OCI-M1 (cell line): ENCODE data around the gene BBS9.

Experiments
- DNase-seq: peaks from one replicate; lab custom pipeline; 2025; lab: John Stamatoyannopoulos, UW

The BBS9 gene

DNA sequence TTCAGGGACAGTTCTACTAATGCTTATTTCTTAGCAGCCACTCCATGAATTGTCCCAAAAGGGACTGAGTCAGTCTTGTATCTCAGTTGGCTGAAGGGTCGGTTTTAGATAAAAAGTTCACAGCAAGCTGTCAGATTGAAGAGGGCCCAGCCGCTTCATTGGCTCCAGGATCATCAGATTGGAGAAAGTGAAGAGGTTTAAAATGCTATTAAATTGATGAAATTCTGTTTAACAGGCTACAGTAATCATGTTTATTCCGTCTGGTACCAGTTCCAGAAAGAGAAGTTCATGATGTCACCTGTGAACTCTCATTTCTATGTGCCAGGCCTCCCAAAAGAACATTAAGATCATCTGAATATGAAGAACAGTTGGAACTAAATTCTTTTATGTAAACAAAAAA is 481.6 kb downstream of the BBS9 start:
- DNase-seq = no peak

DNA sequence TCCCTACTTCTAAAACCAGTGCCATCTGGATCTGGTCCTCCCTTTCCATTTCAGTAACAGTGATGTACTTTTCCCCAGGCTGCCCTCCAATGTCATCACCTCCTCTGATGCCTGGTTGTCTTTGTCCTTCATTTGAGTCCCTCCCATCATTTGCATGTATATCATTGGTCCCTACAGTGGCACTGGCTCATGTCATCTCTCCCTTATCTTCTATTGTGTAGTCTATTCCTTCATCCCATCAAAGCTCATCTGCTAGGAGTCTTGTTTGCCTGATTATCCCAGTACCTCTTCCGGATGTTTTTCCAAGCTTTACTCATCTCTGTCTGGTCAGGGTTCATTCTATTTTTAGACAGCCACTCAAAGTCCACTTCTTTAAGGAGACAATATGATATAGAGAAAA is 483.1 kb downstream of the BBS9 start:
- DNase-seq = no peak

GRCh38 chr7:33614357-33615117 is 485.2 kb downstream of the BBS9 start:
- DNase-seq = no peak

DNA sequence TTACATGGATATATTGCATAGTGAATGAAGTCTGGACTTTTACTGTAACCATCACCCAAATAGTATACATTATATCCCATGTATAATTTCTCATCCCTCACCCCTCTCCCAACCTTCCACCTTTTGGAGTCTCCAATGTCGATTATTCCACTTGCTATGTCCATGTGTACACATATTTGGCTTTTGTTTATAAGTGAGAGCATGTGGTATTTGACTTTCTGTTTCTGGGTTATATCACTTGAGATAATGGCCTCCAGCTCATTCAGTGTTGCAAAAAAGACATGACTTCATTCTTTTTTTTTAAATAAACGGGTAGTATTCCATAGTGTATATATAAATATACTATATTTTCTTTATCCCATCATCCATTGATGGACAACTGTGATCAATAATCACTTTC is 487.4 kb downstream of the BBS9 start:
- no peak for DNase-seq

DNA sequence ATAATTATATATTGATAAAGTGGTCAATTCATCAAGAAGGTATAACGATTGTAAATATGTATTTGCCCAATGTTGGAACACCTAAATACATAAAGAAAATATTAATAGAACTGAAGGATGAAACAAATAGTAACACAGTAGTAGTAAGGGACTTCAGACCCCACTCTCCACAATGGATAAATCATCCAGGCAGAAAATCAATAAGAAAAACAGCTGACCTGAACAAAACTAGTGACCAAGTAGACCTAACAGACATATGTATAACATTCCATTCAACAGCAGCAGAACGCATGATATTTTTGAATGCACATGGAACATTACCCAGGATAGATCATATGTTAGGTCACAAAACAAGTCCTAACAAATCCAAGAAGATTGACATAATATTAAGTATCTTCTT is 489.9 kb downstream of the BBS9 start:
- no peak for DNase-seq

- no peak for DNase-seq
Measured at GRCh38 chr7:33623267-33623666, 493.9 kb downstream of the BBS9 start.

- no peak for DNase-seq
Measured at GRCh38 chr7:33624215-33624614, 494.9 kb downstream of the BBS9 start.

GRCh38 chr7:33626869-33627268 is 497.5 kb downstream of the BBS9 start:
- no peak for DNase-seq

DNA sequence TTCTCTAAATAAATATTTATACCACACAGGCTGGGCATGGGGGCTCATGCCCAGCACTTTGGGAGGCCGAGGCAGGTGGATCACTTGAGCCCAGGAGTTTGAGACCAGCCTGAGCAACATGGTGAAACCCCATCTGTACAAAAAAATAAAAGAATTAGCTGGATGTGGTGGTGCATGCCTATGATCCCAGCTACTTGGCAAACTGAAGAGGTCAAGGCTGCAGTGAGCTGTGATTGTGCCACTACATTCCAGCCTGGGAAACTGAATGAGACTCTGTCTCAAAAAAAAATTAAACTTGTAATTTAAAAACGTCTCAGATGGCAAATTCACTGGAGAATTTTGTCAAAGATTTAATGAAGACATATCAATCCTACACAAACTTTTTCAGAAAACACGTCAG is 498.4 kb downstream of the BBS9 start:
- no peak for DNase-seq

- DNase-seq = no peak
Measured at GRCh38 chr7:33628894-33629293, 499.5 kb downstream of the BBS9 start.

DNA sequence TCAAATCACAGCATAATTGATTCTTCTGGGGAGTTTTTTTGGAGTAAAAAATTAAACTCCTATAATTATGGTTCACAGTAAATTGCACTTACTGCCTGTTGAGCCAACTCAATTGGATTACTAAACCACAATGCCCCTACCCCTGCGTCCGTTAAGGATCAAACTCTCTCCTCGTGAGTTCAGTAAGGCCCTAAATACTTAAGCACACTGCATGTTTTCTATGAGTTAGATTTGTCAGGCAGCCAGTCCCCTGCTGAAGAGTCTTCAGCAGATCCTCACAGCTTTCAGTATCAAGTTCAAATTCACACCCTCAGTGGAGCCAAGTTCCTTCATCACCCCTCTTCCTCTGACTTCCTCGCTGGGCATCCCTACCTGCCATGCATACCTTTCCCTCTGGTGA is 501.0 kb downstream of the BBS9 start:
- no peak for DNase-seq

GRCh38 chr7:33632322-33632721 is 503.0 kb downstream of the BBS9 start:
- DNase-seq = no peak

- no peak for DNase-seq
Measured at GRCh38 chr7:33632840-33633525, 503.6 kb downstream of the BBS9 start.

DNA sequence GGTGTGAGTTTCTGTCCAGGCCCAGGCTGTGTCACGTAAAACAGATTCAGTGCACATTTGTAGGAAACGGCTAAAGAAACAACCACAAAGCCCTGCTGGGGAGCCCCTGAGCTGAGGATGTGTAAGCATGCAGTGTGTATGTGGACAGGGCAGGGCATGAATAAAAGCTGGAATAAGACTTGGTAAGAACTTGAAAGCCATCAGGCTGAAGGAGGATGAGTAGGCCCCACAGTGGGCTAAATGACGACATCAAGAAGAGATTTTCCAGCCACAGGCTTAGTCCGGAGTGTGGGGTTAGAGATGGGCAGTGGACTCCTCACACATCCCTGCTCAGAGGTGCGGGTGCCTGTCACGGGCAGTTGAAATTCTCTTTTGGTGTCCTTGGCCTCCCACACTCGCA is 505.2 kb downstream of the BBS9 start:
- DNase-seq = no peak

DNA sequence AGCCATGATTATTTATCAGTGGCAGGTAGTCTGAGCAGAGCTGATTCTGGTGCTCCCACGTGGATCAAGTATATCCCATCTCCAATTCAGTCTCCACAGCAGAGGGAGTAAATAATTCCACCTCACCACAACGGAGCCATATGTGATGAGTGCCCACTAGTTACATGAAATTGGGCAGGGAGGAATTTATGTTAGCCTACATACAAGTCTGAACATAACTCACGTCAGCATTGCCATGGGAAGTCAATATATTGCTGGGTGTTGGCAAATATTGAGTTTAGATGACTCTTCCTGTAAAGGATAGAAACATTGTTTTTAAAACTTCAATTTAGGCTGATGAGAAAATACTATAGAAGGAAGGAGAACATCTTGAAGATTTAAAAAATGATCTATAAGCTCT is 507.0 kb downstream of the BBS9 start:
- DNase-seq = no peak

GRCh38 chr7:33639552-33640197 is 510.3 kb downstream of the BBS9 start:
- DNase-seq = no peak

DNA sequence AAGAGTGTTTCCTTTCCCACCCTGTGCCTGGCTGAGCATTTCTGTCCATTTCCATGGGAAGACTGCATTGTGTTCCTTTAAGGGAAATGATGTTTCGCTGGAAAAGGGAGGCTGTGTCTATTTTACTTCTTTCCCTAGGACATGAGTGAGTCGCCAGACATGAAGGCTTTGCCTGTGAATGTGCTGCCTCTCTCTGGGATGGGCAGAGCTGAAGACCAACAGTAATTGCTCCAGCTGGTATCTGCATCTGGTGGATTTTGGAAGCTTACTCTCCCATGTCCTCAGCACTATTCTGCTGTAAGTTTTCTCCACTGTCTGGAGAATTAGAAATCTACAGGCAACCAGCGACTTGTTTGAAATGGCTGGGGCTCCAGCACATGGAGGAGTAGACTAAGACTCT is 511.4 kb downstream of the BBS9 start:
- DNase-seq = no peak

GRCh38 chr7:33642312-33642711 is 512.9 kb downstream of the BBS9 start:
- no peak for DNase-seq

DNA sequence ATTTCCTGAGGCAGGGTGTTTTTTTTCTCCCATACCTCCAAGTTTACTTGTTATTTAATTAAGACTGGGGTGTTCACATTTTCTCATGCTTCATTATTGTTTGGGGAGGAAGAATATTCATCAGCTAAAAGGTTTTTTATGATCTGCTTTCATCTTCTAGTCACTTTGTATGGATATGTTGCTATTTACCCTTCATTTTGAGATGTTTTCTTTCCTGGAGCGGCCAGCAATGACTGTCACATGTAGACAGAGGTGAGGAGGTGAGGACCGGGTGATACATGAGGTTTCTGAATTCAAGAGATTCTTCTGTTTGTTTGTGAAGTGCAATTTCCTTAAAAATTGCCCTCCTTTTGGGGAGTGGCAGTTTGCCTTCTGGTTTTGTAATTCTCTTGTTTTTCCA is 514.2 kb downstream of the BBS9 start:
- no peak for DNase-seq

DNA sequence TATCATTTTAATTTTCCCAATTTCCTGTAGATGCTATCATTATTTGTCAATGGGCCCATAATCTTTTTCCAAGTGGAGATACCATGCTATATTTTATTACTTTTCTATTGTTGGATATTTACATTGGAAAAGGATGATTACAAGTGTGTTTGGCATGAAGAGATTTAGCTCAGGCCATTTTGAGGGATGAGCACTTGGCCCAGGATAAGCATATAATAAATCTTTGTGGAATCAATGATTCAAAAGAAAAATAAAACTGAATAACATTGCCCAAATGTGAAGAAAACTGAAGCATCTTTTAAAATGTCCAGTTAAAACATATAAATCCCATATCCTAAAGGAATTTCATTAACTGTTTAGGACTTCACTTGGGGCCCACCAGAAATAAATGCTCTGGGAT is 515.1 kb downstream of the BBS9 start:
- no peak for DNase-seq

GRCh38 chr7:33645104-33645503 is 515.7 kb downstream of the BBS9 start:
- no peak for DNase-seq

DNA sequence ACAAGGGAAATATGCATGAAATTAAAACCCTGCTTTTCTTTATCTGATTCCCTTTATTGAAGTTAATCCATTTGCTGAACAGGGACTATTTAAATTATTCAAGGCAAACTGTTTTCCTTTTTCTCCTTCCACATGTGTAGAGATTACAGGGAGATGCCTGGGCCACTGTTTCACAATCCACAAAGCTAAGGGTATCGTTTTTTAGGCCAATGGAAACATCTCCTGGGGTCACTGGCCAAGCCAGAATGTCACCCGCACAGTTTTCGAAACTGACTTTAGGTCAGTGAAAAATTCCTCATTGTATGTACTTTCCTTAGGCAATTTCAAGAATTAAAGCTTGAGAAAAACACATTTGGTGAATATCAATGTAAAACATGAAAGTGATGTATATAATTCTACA is 516.8 kb downstream of the BBS9 start:
- no peak for DNase-seq

GRCh38 chr7:33646891-33647391 is 517.6 kb downstream of the BBS9 start:
- no peak for DNase-seq
